ENCODE measurements around the gene GAB3.

The GAB3 gene

GRCh38 chrX:154750301-154751202 is at the start of gene GAB3:
GAB3 (minus strand) TSS chrX:154751077; CDS start chrX:154751025, 52 bp downstream.
- intact Hi-C loops (cut with DNase I) = no loop called here
- DNase-seq = peak in 2 of 10 donors; percentile 18 to 59

GRCh38 chrX:154799556-154800348 is 48.9 kb upstream of the GAB3 start:
- DNase-seq = no peak
- intact Hi-C loops (cut with DNase I) = no loop called here

GRCh38 chrX:154797006-154797405 is 46.1 kb upstream of the GAB3 start:
- DNase-seq = no peak
- intact Hi-C loops (cut with DNase I) = no loop called here

GRCh38 chrX:154795016-154795415 is 44.1 kb upstream of the GAB3 start:
- intact Hi-C loops (cut with DNase I) = no loop called here
- no peak for DNase-seq

- intact Hi-C loops (cut with DNase I) = no loop called here
- no peak for DNase-seq
These were observed 42.4 kb upstream of the GAB3 start for GRCh38 chrX:154793084-154793795.

GRCh38 chrX:154791939-154792338 is 41.1 kb upstream of the GAB3 start:
- intact Hi-C loops (cut with DNase I) = no loop called here
- DNase-seq = no peak

GRCh38 chrX:154791467-154791866 is 40.6 kb upstream of the GAB3 start:
- no peak for DNase-seq
- intact Hi-C loops (cut with DNase I) = no loop called here

GRCh38 chrX:154785716-154786115 is 34.8 kb upstream of the GAB3 start:
- intact Hi-C loops (cut with DNase I) = no loop called here

GRCh38 chrX:154784149-154784995 is 33.5 kb upstream of the GAB3 start:
- DNase-seq = no peak
- intact Hi-C loops (cut with DNase I) = no loop called here

More at GRCh38 chrX:154785716-154786115, 34.8 kb upstream of the GAB3 start:
- no peak for DNase-seq

GRCh38 chrX:154780968-154781367 is 30.1 kb upstream of the GAB3 start:
- no peak for DNase-seq
- intact Hi-C loops (cut with DNase I) = no loop called here

- intact Hi-C loops (cut with DNase I) = no loop called here
- no peak for DNase-seq
These were observed 28.4 kb upstream of the GAB3 start for GRCh38 chrX:154779261-154779660.

- intact Hi-C loops (cut with DNase I) = no loop called here
- no peak for DNase-seq
These were observed 25.9 kb upstream of the GAB3 start for GRCh38 chrX:154776753-154777152.

GRCh38 chrX:154775419-154776349 is 24.8 kb upstream of the GAB3 start:
- intact Hi-C loops (cut with DNase I) = no loop called here
- peak in 7 of 10 donors; percentile 13 to 89 (median 53) for DNase-seq

GRCh38 chrX:154774622-154775021 is 23.7 kb upstream of the GAB3 start:
- no peak for DNase-seq
- intact Hi-C loops (cut with DNase I) = no loop called here

- DNase-seq = peak; percentile 88 to 99 (median 92)
- intact Hi-C loops (cut with DNase I) = no loop called here
These were observed 11.8 kb upstream of the GAB3 start, which contains the start of gene DKC1 for GRCh38 chrX:154762537-154763296. DKC1 (plus strand) TSS chrX:154762864; CDS start chrX:154762966, 102 bp downstream.

GRCh38 chrX:154761977-154762536 is 11.2 kb upstream of the GAB3 start:
- no peak for DNase-seq
- intact Hi-C loops (cut with DNase I) = no loop called here

- intact Hi-C loops (cut with DNase I) = no loop called here
- DNase-seq = no peak
These were observed 7.8 kb upstream of the GAB3 start for GRCh38 chrX:154758696-154759095.

Data from posterior cingulate gyrus (tissue), 11 donors.